GM19193 (cell line): Measurements from ENCODE around the gene MT1X.

Source experiments
- POLR2A ChIP-seq: IDR thresholded peaks from 4 replicates; pipeline ENCODE4 v1.6.1; 2011; ENCODE audit not compliant: insufficient read depth, insufficient read length; ENCODE audit errors: extremely low read depth

MT1X gene

DNA sequence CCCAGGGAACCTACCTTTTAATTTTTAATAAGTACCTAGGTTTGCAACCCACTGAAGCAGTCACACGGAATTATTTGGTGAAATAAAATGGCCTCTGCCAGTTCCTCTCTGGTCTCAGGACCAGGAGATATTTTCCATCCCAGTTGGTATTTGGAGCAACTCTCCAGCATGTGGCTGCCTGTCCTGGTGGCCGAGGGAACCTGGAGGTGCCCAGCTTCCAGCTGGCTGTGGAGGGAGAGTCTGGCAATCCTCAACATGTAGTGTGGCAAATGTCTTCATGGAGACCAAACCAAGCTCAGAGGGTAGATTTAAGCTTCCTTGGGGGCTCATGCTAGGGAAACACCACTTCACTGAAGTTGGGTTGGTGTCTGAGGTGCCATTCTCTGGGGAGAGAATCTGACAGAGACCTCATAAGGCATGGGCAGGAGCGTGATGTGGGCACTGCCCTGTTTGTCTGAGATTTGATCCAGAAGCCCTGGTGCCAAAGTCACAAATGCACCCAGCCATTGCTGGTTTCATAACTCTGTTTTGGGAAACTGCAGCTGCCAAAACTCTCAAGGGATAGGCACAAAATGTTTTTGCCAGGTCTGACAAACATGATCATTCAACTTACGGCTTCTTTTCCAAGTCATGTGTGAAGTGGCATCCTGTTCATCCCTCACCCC is 2.8 kb downstream of the MT1X start:
- TF ChIP-seq POLR2A: no peak

DNA sequence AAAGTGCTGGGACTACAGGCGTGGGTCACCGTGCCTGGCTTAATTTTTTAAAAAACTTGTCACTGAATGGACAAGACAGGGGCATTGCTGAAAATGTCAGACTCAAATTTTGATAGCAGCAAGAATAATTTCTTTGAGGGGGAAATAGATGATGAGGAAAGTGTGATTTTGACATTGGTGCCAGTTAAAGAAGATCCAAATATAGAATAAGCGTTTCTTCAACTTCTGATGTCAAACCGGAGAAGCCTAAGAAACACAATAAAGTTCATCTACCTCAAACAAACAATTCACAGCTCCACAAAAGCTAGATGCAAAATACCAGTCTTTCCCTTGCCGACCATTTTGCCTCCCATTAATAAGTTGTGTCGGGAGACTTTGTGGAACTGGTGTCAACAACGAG is 4.5 kb downstream of the MT1X start:
- no peak for TF ChIP-seq POLR2A

DNA sequence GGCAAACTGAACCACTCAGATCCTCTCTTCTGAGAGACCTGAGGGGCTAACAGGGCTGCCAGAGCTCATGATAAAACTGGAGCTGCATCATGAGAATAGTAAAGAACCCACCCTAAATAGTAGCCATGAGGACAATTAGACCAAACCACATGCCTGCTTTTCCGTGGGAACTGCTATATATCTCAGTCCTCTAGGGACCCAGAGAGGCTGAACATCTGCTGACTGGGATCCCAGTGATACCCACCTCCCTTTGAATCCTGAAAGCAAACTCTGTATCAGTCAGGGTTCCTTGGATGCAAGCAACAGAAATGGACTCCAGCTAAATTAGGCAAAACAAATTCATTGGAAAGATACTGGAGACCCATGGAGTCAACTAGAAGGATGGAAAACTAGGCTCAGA is 6.5 kb downstream of the MT1X start:
- TF ChIP-seq POLR2A: no peak

- no peak for TF ChIP-seq POLR2A
Observed at GRCh38 chr16:56689171-56689570, 6.9 kb downstream of the MT1X start.

- no peak for TF ChIP-seq POLR2A
Observed at GRCh38 chr16:56690420-56691122, 8.3 kb downstream of the MT1X start.

DNA sequence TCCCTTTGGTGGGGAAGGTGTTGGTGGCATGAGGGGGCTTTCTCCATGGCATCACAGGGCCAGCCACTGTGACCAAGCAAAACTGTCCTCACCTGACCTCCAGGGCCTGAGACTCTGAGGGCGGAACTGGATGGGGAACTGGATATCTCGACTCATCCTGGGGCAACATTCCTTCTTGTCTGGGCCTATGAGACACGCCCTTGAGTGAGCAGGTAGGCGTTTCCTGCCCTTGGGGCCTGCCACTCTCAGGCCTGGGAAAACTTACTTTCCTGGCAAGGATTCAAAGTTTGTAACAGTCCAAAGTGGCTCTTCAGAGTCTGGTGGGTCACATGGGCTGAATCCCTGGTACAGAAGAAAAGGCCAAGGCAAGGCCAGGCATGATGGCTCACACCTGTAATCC is 9.6 kb downstream of the MT1X start:
- TF ChIP-seq POLR2A: no peak

GRCh38 chr16:56695246-56695645 is 13.0 kb downstream of the MT1X start:
- TF ChIP-seq POLR2A: no peak

DNA sequence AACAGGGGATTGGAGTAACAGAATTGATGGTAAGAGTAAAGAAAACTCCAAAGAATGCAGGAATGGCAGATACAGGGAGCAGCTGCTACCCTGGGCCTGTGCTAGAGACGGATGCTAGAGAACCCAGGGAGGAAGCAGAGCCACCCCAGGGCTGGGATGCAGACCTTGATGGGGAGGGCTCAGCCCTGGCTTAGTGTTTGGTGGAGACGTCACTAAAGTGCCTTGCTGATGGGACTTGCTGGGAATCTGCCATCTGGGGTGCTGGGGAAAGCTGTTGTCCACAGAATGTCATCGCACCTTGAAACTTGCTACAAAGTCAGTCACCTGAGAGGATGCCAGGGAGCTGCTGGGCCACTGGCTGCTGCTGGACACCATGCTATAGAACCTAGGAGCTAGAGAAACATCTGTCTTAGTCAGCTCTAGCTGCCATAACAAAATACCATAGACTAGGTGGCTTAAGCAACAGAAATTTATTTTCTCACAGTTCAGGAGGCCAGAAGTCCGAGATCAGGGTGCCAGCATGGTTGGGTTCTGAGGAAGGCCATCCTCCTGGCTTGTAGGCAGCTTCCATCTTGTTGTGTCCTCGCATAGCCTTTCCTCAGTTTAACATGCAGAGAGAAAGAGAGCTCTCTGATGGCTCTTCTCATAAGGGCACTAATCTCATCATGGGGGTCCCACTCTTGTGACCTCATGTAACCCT is 15.3 kb downstream of the MT1X start:
- TF ChIP-seq POLR2A: no peak

DNA sequence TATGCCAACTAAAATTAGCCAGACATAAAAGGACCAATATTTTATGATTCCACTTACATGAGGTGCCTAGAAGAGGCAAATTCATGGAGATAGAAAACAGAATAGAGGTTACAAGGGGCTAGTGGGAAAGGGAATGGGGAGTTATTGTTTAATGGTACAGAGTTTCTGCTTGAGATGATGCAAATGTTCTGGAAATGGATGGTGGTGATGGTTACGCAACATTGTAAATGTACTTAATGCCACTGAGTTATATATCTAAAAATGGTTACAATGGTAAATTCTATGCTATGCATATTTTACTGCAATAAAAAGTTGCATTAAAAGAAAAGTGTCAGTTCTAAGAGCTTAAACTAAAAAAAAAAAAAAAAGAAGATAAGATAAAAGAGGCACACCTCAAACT is 17.9 kb downstream of the MT1X start:
- TF ChIP-seq POLR2A: no peak

DNA sequence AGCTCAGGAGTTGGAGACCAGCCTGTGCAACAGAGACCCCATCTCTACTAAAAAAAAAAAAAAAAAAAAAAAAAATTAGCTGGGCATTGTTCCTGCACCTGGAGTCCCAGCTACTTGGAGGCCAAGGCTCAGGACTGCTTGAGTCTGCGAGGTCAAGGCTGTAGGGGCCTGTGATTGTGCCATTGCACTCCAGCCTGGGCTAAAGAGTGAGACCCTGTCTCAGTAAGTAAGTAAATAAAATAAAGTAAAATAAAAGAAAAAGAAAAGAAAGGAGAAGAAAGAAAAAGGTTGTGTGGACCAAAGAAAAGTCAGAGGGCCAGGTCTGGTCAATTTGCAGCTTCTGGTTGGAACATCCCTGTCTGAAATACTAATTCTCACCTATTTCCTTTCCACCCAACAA is 18.4 kb downstream of the MT1X start:
- TF ChIP-seq POLR2A: no peak

- no peak for TF ChIP-seq POLR2A
Observed at GRCh38 chr16:56701534-56701933, 19.3 kb downstream of the MT1X start.

DNA sequence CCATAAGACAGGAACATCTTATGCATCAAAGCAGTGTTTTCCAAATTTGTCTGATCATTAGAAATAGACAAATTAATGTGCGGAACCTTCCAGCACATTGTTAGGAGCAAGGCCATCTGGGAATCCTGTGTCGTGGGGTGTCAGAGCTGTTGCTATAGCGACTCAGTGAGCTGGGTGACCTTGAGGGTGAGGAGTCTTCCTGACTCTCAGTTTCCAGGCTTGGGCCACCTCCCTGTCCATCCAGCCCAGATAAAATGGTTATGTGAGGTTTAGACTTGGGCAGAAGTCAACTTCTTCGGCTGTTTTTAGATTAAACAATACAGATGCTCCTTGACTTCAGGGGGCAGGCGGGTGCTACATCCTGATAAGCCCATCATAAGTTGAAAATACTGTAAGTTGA is 20.6 kb downstream of the MT1X start:
- TF ChIP-seq POLR2A: no peak

DNA sequence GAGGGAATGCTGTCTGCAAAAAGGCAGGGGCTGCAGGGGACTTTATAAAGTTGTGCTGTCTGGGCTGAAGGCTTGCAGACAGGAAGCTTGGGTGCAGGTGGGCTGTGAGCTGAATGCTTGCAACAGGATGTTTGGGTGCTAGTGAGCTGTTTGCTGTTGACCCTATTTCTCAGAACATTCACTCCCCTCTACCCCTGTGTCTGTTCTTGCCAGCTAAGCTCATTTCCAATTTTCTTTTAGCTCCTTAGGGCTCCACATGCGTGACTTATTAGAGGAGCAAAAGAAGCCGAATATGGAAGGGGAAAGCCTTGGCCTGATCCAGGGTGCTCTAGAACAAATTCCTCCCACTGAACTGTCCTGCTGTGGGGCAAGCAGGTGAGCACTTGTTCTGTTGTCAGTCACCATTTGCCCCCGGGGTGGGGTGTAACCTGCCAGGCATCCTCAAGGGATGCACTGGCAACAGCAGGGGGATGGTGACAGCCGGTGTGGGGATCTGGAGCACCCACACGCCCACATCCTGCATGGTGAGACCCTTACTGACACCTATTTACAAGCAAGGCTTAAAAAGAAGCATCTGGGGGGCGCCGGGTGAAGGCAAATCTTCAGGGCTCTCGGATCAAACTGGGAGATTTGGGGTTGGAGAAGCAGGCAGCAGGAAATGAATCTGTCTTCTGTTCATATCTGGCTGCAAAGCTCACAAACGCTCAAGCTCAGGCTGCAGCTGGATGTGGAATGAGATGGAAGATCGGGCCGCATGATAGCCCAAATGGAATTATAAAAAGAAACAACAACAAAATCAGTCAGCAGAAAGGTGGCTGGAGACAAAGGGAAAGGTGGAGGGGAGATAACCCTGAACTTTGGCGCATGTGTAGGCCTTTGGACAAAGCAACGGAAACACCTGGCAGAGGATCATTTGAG is 26.5 kb downstream of the MT1X start:
- TF ChIP-seq POLR2A: no peak

DNA sequence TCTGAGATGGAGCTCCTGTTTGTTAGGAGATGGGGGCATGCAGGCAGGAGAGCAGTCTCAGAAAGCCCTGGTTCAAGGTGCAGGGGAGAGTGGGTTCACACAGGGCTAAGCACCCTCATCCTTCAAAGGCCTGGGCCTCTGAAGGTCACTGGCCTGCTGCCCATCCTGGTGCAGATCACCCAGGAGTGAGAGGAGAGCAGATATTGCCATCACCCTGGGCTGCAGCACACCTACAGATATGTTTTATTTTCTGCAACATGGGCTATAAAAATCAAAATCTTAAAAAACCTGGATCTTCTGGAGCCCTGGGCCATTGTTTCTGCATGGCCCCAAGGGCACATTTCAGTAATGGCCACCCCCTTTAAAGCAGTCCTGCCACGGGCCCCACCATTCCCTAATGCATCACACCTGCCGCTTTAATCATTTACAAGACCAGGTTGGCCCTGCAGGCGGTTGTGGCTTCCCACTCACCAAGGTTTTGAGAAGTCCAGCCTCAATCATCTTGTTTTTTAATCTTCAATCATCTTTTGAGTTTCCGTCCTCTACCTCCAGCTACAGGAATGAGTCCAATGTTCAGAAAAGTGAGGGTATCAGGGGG is 27.3 kb downstream of the MT1X start:
- TF ChIP-seq POLR2A: no peak
